GM21723 (cell line): Measurements from ENCODE around the gene ZMYND10.

ENCODE experiments used
- ATAC-seq: cut with Tn5 transposase; IDR thresholded peaks from one replicate; pipeline ENCODE4 v1.9.1; 2021; ENCODE audit warnings: mild to moderate bottlenecking, moderate library complexity; ENCODE audit not compliant: unreplicated experiment

ZMYND10 gene

GRCh38 chr3:50327129-50327528, 18.4 kb downstream of the ZMYND10 start:
- ATAC-seq: no peak

- ATAC-seq: no peak
Observed at GRCh38 chr3:50326182-50326541, 19.4 kb downstream of the ZMYND10 start.

- no peak for ATAC-seq
Observed at GRCh38 chr3:50325497-50326181, 19.9 kb downstream of the ZMYND10 start.

GRCh38 chr3:50325113-50325480, 20.4 kb downstream of the ZMYND10 start:
- ATAC-seq: no peak

- no peak for ATAC-seq
Observed at GRCh38 chr3:50324351-50325112, 21.0 kb downstream of the ZMYND10 start.

- no peak for ATAC-seq
Observed at GRCh38 chr3:50323614-50324199, 21.8 kb downstream of the ZMYND10 start.

- ATAC-seq: no peak
Observed at GRCh38 chr3:50323092-50323600, 22.4 kb downstream of the ZMYND10 start.

- ATAC-seq: no peak
Observed at GRCh38 chr3:50322386-50323091, 23.0 kb downstream of the ZMYND10 start, which contains the start of gene HYAL2. HYAL2 (minus strand) TSS chr3:50322745; CDS start chr3:50320489, 2,256 bp downstream.

GRCh38 chr3:50322115-50322385, 23.5 kb downstream of the ZMYND10 start:
- no peak for ATAC-seq

- ATAC-seq: peak; percentile 82
Observed at GRCh38 chr3:50321336-50322114, 24.0 kb downstream of the ZMYND10 start.

- ATAC-seq: peak; percentile 50
Observed at GRCh38 chr3:50320853-50321335, 24.6 kb downstream of the ZMYND10 start.

GRCh38 chr3:50319894-50320625, 25.5 kb downstream of the ZMYND10 start:
- ATAC-seq: no peak

- ATAC-seq: no peak
Observed at GRCh38 chr3:50319181-50319893, 26.2 kb downstream of the ZMYND10 start.

- ATAC-seq: no peak
Observed at GRCh38 chr3:50318615-50319014, 26.9 kb downstream of the ZMYND10 start.

GRCh38 chr3:50318163-50318562, 27.4 kb downstream of the ZMYND10 start:
- ATAC-seq: no peak

- no peak for ATAC-seq
Observed at GRCh38 chr3:50317300-50317699, 28.2 kb downstream of the ZMYND10 start.

- ATAC-seq: no peak
Observed at GRCh38 chr3:50316657-50317242, 28.8 kb downstream of the ZMYND10 start.

- ATAC-seq: no peak
Observed at GRCh38 chr3:50314816-50315215, 30.7 kb downstream of the ZMYND10 start.

- no peak for ATAC-seq
Observed at GRCh38 chr3:50314342-50314741, 31.2 kb downstream of the ZMYND10 start.
